GM12873 (cell line): ENCODE measurements around the gene ANKRD11.

Experiments
- TF ChIP-seq, protein P1 (sequence below): IDR thresholded peaks from 2 replicates; pipeline ENCODE4 v1.5.1; 2012; ENCODE audit warnings: low read depth, mild to moderate bottlenecking, moderate library complexity, low read length, control low read depth; ENCODE audit not compliant: insufficient read depth; ENCODE audit errors: missing control alignments

ANKRD11 gene

DNA sequence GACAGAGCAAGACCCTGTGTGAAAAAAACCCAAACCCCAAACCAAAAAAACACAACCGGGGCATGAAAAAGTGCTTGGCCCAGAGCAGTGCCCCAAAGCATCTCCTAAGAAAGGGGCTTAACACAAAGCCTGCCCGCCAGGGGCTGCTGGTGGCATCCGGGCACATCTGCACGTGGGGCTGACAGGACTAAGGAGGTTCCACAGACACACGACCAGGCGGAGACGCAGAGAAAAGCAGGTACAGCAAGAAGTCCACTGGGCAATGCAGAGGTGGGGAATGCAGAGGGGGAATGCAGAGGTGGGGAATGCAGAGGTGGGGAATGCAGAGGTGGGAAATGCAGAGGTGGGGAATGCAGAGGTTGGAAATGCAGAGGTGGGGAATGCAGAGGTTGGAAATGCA is 163.6 kb downstream of the ANKRD11 start:
- TF ChIP-seq, protein P1, sequence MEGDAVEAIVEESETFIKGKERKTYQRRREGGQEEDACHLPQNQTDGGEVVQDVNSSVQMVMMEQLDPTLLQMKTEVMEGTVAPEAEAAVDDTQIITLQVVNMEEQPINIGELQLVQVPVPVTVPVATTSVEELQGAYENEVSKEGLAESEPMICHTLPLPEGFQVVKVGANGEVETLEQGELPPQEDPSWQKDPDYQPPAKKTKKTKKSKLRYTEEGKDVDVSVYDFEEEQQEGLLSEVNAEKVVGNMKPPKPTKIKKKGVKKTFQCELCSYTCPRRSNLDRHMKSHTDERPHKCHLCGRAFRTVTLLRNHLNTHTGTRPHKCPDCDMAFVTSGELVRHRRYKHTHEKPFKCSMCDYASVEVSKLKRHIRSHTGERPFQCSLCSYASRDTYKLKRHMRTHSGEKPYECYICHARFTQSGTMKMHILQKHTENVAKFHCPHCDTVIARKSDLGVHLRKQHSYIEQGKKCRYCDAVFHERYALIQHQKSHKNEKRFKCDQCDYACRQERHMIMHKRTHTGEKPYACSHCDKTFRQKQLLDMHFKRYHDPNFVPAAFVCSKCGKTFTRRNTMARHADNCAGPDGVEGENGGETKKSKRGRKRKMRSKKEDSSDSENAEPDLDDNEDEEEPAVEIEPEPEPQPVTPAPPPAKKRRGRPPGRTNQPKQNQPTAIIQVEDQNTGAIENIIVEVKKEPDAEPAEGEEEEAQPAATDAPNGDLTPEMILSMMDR, result no peak

DNA sequence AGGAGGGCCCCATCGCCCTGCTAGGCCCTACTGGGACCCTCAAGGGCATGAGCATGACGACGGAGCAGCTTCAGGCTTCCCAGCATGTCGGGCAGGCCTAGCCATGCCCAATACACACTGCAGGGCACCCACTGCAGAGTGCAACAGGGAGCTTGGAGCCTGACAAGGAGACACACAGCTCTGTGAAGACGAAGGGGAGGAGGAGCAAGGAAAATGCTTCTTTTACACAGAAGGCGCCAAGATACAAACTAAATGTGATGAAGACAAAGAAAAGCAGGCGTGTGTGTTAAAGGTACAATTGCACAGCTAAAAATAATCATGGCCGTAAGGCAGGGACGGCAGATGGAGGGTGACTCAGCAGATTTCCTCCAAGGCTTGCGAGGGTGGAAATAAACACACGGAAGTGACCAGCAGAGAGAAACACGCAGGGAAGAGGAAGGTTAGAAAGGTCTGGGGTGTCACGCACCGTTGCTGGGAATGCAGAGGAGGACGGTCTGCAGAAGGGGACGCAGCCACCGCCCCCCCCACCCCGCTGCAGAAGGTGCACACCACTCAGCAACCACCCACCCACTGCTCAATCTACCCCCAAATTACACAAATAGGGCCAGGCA is 164.4 kb downstream of the ANKRD11 start:
- TF ChIP-seq, protein P1, result no peak

DNA sequence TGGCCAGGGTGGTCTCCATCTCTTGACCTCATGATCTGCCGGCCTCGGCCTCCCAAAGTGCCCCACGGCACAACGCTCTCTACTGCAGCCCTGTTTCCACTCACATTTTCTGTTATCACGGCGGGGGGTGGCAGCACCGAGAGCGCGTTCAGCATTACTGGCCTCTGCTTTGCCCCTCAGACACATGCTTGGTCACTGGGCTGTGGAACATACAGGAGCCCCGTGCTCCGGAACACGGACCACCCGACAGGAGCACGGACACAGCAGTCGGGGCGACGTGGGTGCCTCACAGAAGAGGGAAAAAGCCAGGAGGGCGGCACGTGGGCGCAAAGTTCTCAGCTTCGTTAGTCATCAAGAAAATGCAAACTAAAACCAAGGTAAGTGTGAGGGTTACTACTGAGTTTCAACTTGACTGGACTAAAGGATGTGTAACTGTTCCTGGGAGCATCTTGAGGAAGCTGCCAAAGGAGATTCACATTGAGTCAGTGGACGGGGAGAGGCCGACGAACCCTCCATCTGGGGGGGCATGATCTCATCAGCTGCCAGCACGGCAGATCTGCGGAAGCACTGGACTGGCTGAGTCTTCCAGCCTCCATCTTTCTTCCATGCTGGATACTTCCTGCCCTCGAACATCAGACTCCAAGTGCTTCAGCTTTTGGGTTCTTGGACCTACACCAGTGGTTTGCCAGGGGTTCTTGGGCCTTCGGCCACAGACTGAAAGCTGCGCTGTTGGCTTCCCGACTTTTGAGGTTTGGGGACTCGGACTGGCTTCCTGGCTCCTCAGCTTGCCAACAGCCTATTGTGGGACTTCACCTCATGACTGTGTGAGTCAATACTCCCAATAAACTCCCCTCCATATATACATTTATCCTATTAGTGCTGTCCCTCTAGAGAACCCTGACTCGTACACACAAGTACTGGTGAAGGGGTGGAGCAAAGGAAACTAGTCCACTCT is 166.0 kb downstream of the ANKRD11 start:
- TF ChIP-seq, protein P1, result no peak

DNA sequence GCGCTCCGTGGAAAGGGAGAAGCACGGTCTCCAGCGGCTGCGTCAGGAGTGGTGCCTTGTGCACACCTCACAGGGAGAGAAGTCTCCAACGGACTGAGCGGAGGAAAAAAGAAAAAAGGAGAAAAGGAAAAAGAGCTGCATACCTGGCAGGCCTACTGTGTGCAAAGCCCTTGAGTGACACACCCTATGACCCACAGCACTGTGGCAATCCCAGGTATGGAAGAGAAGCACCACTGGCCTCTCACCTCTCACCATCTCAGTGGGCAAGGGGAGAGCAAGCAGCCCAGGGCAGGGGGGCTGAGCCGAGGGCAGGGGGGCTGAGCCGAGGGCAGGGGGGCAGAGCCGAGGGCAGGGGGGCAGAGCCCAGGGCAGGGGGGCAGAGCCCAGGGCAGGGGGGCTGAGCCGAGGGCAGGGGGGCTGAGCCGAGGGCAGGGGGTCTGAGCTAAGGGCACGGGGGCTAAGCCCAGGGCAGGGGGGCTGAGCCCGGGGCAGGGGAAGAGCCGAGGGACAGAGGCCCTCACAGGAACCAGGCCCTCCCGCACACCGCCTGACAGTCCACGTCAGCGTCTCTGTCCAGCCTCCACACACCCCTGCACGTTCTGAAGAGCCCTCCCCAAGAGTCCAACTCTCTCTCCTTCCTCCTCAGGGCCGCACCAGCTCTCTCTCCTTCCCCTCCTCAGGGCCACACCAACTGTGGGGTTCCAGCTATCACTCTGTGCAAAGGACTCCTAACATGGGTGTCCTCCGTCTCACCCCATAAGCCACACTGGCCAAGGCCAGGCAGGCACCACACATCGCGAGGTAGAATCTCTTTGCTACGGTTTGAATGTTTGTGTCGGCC is 167.0 kb downstream of the ANKRD11 start:
- TF ChIP-seq, protein P1, result no peak

DNA sequence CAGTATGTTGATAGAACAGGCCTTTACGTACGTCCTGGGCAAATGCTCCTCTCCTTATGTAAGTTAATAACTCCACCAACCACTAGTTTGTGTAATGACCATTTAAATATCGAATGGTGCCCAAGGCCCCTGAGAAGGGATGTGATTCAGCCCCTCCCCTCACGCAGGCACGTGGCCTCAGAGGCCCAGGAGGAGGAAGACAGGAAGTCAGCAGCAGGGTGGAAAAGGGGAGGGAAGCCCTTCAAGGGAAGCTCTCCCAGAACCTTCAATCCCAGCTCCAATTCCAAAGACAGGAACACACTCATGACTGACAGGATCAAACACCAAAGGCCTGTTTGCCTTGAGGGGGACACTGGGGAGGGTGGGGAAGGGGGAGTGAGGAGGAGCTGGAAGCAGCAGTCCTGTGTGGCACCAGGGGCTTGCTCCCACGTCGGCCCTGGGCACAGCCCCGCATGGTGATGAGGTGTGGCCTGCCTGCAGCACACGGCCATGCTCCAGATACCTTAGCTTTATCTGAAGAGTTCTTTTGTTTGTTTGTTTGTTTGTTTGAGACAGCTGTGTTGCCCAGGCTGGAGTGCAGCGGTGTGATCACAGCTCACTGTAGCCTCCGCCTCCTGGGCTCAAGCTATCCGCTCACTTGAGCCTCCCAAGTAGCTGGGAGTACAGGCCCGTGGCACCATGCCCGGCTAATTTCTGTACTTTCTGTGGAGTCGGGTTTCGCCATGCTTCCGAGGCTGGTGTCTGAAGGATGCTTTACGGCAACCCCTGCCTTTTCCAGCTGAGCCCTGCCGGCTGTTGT is 167.8 kb downstream of the ANKRD11 start:
- TF ChIP-seq, protein P1, result no peak

DNA sequence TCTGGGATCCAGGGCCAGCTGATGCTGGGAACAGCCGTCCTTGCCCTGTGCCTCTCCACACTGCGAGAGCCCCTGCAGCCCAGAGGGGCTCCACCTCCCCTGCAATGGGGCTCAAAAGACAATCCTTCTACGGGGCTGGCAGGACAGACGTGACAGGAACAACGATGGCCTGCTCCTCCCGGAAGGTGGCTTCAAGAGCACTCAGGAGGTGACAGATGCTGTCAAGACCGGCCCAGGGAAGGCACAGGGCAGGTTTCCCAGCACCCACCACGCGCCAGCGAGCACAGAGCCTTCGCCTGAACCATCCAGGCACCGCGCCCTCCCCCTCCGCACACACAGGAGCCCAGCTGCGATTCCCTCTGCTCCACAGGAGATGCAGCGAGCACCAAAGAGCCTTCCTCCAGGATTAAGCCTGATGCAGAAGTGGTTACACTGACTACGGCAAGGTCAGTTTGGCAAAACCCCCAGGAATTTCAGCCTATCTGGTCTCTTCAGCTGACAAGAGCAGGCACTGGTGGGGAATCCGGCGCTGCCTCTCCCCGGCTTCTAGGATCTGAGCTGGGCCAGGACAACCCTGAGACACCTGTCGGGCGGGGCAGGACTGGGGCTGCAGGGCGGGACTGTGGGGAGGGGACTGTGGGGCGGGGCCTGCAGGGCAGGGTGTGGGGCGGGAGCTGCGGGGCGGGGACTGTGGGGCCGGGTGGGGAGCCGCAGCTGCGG is 169.4 kb downstream of the ANKRD11 start:
- TF ChIP-seq, protein P1, result no peak
